Rectal smooth muscle tissue (tissue), 1 donor: Measurements from ENCODE around the gene SAV1.
A peak's percentile ranks its signal among the peaks of the same experiment; 100 is the strongest.
"Not testable (repeated sequence)": the region's sequence is repeated elsewhere in the genome, so short reads cannot be mapped to it uniquely, and the experiment has no call there.

Experiments used
- H3K27ac ChIP-seq: one replicate; pipeline ENCODE4 v1.7.0; 2013; ENCODE audit warnings: low read depth, low read length, inconsistent platforms
- H3K27me3 ChIP-seq: one replicate; pipeline ENCODE4 v1.7.0; 2013; ENCODE audit warnings: low read length; ENCODE audit not compliant: control insufficient read depth, insufficient read depth
- H3K36me3 ChIP-seq: one replicate; pipeline ENCODE4 v1.7.0; 2013; ENCODE audit warnings: low read length; ENCODE audit not compliant: control insufficient read depth, insufficient read depth
- H3K4me1 ChIP-seq: one replicate; pipeline ENCODE4 v1.7.0; 2013; ENCODE audit warnings: low read length; ENCODE audit not compliant: control insufficient read depth, insufficient read depth
- H3K4me3 ChIP-seq: one replicate; pipeline ENCODE4 v1.7.0; 2013; ENCODE audit warnings: low read length
- H3K9ac ChIP-seq: one replicate; pipeline ENCODE4 v1.7.0; 2013; ENCODE audit warnings: low read length

SAV1 gene

DNA sequence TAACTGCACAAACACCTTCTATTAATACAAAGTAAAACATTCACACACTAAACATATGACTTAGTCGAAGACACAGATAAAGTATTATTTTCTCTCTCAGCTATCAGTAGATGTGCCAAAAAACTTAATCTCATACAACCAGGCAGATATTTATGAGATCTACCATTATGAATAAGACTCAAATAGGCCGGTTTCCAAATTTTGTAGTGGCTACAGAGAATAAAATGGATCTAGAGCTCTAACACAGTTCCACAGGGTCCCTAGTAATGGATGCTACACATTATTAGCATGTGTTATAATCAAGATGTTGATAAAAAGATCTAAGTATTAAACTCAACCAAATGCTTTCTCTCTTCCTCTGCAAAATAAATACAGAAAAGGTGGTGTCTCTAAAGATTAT lies 10.4 kb downstream of the SAV1 start:
- H3K4me1 ChIP-seq = peaks cover 10% of the 10 kb centered on the region
- H3K27ac ChIP-seq = peak overlapping the region; percentile 4
- no peaks in the 10 kb centered on the region for H3K36me3 ChIP-seq
- no peak overlapping the region for H3K9ac ChIP-seq
- no peaks in the 10 kb centered on the region for H3K27me3 ChIP-seq
- H3K4me3 ChIP-seq = no peak overlapping the region

DNA sequence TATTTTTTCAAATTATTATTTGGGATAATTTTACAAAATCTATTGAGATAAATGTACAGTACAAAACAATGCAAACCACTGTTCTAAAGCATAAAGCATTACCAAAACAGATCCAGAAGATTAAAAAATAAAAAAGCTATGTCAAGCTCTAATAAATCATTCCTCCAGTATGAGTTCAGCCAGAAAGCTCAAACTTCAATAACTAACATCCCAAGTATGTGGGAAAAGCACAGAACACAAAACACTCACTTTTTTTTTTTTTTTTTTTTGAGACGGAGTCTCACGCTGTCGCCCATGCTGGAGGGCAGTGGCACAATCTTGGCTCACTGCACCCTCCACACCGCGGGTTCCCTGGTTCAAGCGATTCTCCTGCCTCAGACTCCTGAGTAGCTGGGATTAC lies 11.3 kb downstream of the SAV1 start:
- no peak overlapping the region for H3K4me3 ChIP-seq
- no peak overlapping the region for H3K27ac ChIP-seq
- no peaks in the 10 kb centered on the region for H3K27me3 ChIP-seq
- no peak overlapping the region for H3K9ac ChIP-seq
- H3K4me1 ChIP-seq = peaks cover 10% of the 10 kb centered on the region
- H3K36me3 ChIP-seq = no peaks in the 10 kb centered on the region

DNA sequence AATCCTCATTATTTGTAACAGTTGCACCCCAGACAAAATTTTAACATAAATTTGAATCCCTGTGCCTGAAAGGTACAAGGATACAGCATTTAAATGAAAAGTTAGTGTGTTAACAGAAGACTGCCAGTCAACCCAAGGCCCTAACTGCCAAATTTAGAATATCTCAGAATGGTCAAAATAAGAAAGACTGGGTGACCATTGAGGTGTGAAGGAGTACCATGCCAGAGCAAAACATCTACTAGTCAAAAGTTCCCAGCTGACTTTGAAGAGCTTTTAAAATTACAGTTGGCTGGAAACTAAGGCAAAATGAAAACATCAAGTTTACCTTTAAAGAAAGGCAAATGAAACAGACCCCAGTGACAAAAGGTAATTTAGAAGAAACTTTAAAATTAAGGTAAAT lies 18.4 kb downstream of the SAV1 start:
- H3K36me3 ChIP-seq = no peaks in the 10 kb centered on the region
- H3K27ac ChIP-seq = no peak overlapping the region
- H3K27me3 ChIP-seq = no peaks in the 10 kb centered on the region
- no peaks in the 10 kb centered on the region for H3K4me1 ChIP-seq
- H3K4me3 ChIP-seq = no peak overlapping the region
- no peak overlapping the region for H3K9ac ChIP-seq

DNA sequence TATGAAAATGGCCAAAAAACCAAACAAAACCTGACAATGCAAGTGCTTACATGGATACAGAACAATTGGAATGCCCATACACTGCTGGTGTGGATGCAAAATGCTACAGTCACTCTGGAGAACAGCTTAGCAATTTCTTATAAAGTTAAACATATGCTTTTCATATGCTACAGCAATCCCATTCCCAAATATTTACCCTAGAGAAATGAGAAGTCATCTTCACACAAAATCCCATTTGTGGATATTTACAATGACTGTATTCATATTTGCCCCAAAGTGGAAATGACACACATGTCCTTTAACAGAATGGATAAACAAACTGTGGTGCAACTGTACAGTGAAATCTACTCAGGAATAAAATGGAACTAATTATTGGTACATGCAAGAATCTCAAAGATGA lies 20.4 kb downstream of the SAV1 start:
- Histone ChIP-seq H3K27ac (no peak overlapping the region), H3K4me1 (no peaks in the 10 kb centered on the region), H3K9ac (no peak overlapping the region), H3K36me3 (no peaks in the 10 kb centered on the region), H3K4me3 (no peak overlapping the region), H3K27me3 (no peaks in the 10 kb centered on the region)

DNA sequence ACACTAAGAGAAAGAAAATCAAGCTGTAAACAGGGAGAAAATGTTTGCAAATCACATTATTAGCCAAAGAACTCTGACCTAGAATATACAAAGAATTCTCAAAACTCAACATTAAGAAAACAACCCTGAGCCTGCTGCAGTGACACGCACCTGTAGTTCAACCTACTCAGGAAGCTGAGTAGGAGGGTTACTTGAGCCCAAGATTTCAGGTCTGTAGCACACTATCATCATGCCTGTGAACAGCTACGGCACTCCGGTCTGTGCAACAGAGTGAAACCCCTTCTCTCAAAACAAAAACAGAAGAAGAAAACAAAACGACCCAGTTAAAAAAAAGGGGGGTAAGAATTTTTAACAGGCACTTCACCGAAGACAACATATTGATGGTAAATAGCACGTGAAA lies 20.8 kb downstream of the SAV1 start:
- no peak overlapping the region for H3K4me3 ChIP-seq
- no peak overlapping the region for H3K9ac ChIP-seq
- H3K27ac ChIP-seq = no peak overlapping the region
- H3K27me3 ChIP-seq = no peaks in the 10 kb centered on the region
- no peaks in the 10 kb centered on the region for H3K4me1 ChIP-seq
- no peaks in the 10 kb centered on the region for H3K36me3 ChIP-seq

DNA sequence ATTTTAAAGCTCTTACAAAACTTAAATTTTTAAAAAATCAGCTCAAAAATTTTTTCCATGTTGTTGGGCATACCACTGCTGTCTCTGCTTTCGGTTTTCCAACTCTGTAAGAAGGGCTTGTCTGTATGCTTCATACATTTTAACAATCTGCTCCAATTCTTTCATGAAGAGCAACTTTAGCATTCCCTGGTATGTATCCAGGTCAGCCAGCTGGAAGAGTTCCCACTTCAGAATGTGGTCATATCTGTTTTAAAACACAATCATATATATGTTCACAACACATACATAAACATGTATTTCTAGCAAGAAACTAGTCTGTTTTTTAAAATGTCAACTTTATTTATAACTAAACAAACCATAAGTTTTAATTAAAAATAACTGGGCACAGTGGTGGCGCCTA lies 33.0 kb downstream of the SAV1 start:
- Histone ChIP-seq H3K9ac (no peak overlapping the region), H3K36me3 (peaks cover 2% of the 10 kb centered on the region), H3K27me3 (no peaks in the 10 kb centered on the region), H3K27ac (no peak overlapping the region), H3K4me3 (no peak overlapping the region), H3K4me1 (no peaks in the 10 kb centered on the region)

DNA sequence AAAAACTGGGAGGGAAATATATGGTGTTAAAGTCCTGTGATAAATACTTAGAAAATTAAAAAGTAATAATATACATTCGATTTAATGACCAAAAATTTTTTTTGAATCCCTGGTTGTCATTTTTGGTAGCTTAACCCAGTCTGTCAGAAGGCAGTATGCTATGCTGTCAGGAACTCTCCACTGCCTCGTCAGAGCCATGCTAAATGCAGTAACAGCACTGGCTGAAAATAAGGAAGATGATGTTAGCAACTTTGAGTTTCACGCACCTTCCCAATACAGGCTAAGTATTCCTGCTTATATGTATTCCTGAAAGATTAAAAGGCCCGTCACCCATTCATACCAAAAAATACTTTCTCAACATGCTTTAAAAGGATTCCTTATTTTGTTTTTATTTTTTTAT lies 34.2 kb downstream of the SAV1 start:
- Histone ChIP-seq H3K36me3 (no peaks in the 10 kb centered on the region), H3K27ac (no peak overlapping the region), H3K9ac (no peak overlapping the region)

DNA sequence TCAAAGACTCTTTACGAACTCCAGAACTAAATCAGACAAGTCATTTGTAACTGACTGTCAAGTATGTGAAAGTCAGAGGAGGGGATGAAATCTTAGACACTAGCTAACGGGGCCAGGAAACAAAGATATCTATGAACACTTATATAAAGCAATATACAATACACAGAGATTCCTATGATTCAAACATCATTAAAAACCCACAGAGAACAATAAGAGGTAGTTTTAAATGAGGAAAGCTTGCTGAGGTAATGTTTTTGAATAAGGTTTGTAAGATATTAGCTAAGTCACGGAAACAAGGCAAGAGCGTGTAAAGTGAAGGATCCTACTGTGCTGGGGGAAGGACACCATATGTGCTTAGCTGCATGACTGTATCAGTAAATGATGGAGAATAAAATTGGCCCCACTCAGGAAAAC lies 36.7 kb downstream of the SAV1 start:
- Histone ChIP-seq H3K27me3 (no peaks in the 10 kb centered on the region), H3K9ac (no peak overlapping the region), H3K4me1 (no peaks in the 10 kb centered on the region), H3K36me3 (no peaks in the 10 kb centered on the region), H3K4me3 (no peak overlapping the region), H3K27ac (no peak overlapping the region)

More for the DNA sequence above, 34.2 kb downstream of the SAV1 start:
- Histone ChIP-seq H3K27me3 (no peaks in the 10 kb centered on the region), H3K4me1 (no peaks in the 10 kb centered on the region), H3K4me3 (no peak overlapping the region)

DNA sequence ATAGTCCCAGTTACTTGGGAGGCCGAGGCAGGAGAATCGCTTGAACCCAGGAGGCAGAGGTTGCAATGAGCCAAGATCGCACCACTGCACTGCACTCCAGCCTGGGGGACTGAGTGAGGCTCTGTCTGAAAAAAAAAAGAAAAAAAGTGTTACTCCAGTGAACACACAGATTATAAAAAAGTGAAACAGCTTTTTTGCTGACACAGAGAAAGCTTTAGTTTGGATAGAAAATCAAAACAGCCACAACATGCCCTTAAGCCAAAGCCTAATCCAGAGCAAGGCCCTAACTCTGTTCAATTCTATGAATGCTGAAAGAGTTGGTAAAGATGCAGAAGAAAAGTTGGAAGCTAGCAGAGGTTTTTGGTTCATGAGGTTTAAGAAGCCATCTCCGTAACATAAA lies 43.2 kb downstream of the SAV1 start:
- not testable (repeated sequence) for H3K4me1 ChIP-seq, H3K4me3 ChIP-seq, H3K27me3 ChIP-seq, H3K36me3 ChIP-seq, H3K27ac ChIP-seq, H3K9ac ChIP-seq

DNA sequence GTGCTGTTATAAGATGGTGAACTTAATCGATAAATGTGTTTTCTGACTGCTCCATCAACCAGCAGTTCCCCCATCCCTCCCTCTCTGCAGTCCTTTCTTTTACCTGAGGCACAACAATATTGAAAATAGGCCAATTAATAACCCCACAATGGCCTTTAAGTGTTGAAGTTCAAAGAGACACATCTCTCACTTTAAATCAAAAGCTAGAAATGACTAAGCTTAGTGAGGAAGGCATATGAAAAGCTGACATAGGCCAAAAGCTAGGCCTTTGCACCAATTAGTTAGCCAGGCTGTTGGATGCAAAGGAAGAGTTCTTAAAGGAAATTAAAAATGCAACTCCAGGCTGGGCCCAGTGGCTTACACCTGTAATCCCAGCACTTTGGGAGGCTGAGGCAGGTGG lies 43.7 kb downstream of the SAV1 start:
- Histone ChIP-seq H3K9ac (no peak overlapping the region), H3K4me3 (no peak overlapping the region), H3K27me3 (no peaks in the 10 kb centered on the region), H3K36me3 (no peaks in the 10 kb centered on the region), H3K27ac (no peak overlapping the region), H3K4me1 (no peaks in the 10 kb centered on the region)

DNA sequence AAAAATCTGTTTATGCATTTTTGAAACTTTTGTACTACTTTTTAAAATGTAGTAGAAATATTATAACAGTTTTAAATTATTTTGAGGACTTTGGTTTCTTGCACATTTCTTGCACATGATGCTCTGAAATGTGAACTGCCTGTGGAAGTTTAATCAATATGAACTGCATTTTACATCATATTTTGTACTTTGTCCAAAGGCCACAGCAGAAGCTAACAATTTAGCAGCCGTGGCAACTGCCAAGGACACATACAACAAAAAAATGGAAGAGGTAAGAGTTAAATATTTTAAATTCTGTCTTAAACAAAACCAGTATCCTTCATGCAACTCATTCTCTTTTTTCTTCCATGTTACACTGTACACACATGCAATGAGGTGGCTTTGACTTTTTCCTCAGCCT lies 45.1 kb downstream of the SAV1 start:
- no peak overlapping the region for H3K4me3 ChIP-seq
- H3K27ac ChIP-seq = no peak overlapping the region
- no peak overlapping the region for H3K9ac ChIP-seq
- no peaks in the 10 kb centered on the region for H3K4me1 ChIP-seq
- no peaks in the 10 kb centered on the region for H3K36me3 ChIP-seq
- H3K27me3 ChIP-seq = no peaks in the 10 kb centered on the region

DNA sequence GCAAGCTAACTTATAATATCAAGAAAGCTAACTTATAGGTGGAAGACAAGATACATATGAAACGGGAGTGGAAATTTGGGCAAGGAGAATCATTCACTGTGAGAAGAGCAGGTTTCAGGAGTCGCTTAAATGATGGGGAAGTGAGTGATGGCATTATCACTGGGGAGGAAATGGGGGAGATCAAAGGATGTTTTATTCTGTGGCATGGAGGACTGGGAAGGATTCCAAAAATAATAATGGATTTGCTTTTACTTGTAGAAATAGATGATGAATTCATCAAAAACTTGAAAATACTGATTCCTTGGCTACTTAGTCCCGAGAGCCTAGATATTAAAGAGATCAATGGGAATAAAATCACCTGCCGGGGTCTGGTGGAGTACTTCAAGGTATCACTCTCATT lies 47.8 kb downstream of the SAV1 start:
- Histone ChIP-seq H3K27me3 (no peaks in the 10 kb centered on the region), H3K4me1 (no peaks in the 10 kb centered on the region), H3K9ac (no peak overlapping the region), H3K27ac (no peak overlapping the region), H3K36me3 (no peaks in the 10 kb centered on the region), H3K4me3 (no peak overlapping the region)

DNA sequence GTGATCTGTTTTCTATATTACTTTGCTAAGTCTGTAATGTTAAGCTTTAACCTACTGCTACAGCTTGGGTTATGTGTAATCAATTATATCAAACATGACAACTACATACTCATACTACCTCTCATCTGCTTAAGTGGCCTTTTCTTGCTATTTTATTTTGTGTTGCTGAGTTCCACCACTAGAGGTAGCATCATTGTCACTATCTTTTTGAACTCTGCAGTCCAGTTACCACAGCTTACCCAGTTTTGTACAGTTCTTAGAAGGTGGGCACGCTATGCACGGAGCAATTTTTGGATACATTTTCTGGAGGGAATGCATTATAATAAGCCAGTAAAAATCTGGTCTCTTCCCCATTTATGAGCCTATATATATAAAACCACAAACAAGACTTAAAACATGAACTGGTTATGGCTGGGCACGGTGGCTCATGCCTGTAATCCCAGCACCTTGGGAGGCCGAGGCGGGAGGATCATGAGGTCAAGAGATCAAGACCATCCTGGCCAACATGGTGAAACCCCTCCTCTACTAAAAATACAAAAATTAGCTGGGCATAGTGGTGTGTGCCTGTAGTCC lies 48.5 kb downstream of the SAV1 start:
- H3K4me3 ChIP-seq = no peak overlapping the region
- no peaks in the 10 kb centered on the region for H3K4me1 ChIP-seq
- H3K9ac ChIP-seq = no peak overlapping the region
- H3K27ac ChIP-seq = no peak overlapping the region
- no peaks in the 10 kb centered on the region for H3K36me3 ChIP-seq
- H3K27me3 ChIP-seq = no peaks in the 10 kb centered on the region
